ENCODE measurements around the gene SIX3. TPM values are rescaled to one million over a fixed set of nuclear protein-coding genes. Genes with fewer than 3 reads are reported as not detected.
A peak's percentile ranks its signal among the peaks of the same experiment; 100 is the strongest.

SIX3 gene
- total RNA-seq, 2 experiments from 2014 or later: not detected

GRCh38 chr2:44954889-44955592 lies 13.5 kb downstream of the SIX3 start:
- no peaks in the 10 kb centered on the region for H3K9me3 Mint-ChIP-seq
- peaks cover 21% of the 10 kb centered on the region for H3K4me1 Mint-ChIP-seq
- no peaks in the 10 kb centered on the region for H3K36me3 Mint-ChIP-seq
- H3K27me3 Mint-ChIP-seq: peaks cover 76% of the 10 kb centered on the region
- DNase-seq: no peak
- no peak overlapping the region for H3K27ac Mint-ChIP-seq
- peak overlapping the region; percentile 50 for H3K4me3 Mint-ChIP-seq

- Mint-ChIP-seq H3K27me3 (peaks cover 72% of the 10 kb centered on the region), H3K27ac (no peak overlapping the region), H3K9me3 (no peaks in the 10 kb centered on the region), H3K36me3 (no peaks in the 10 kb centered on the region), H3K4me3 (peak overlapping the region; percentile 50), H3K4me1 (peaks cover 20% of the 10 kb centered on the region)
- DNase-seq: peak; percentile 83
These were observed 14.3 kb downstream of the SIX3 start for GRCh38 chr2:44955593-44956392.

- Mint-ChIP-seq H3K4me1 (peaks cover 17% of the 10 kb centered on the region), H3K4me3 (no peak overlapping the region), H3K27ac (no peak overlapping the region), H3K9me3 (no peaks in the 10 kb centered on the region), H3K36me3 (no peaks in the 10 kb centered on the region), H3K27me3 (peaks cover 65% of the 10 kb centered on the region)
- DNase-seq: no peak
These were observed 15.3 kb downstream of the SIX3 start for GRCh38 chr2:44956843-44957242.

- Mint-ChIP-seq H3K27ac (no peak overlapping the region), H3K27me3 (peaks cover 64% of the 10 kb centered on the region), H3K4me3 (no peak overlapping the region), H3K36me3 (no peaks in the 10 kb centered on the region), H3K9me3 (no peaks in the 10 kb centered on the region), H3K4me1 (peaks cover 15% of the 10 kb centered on the region)
- DNase-seq: no peak
These were observed 16.3 kb downstream of the SIX3 start for GRCh38 chr2:44957656-44958327.

- Mint-ChIP-seq H3K4me1 (peaks cover 5% of the 10 kb centered on the region), H3K4me3 (no peak overlapping the region), H3K9me3 (no peaks in the 10 kb centered on the region), H3K27ac (no peak overlapping the region), H3K36me3 (no peaks in the 10 kb centered on the region), H3K27me3 (peaks cover 57% of the 10 kb centered on the region)
- DNase-seq: no peak
These were observed 18.4 kb downstream of the SIX3 start for GRCh38 chr2:44959855-44960254.

- Mint-ChIP-seq H3K27ac (no peak overlapping the region), H3K36me3 (no peaks in the 10 kb centered on the region), H3K27me3 (peaks cover 49% of the 10 kb centered on the region), H3K4me3 (no peak overlapping the region), H3K4me1 (peaks cover 3% of the 10 kb centered on the region), H3K9me3 (no peaks in the 10 kb centered on the region)
- DNase-seq: no peak
These were observed 19.4 kb downstream of the SIX3 start for GRCh38 chr2:44960871-44961270.

GRCh38 chr2:44962176-44962695 lies 20.7 kb downstream of the SIX3 start:
- no peak overlapping the region for H3K27ac Mint-ChIP-seq
- H3K36me3 Mint-ChIP-seq: no peaks in the 10 kb centered on the region
- H3K9me3 Mint-ChIP-seq: no peaks in the 10 kb centered on the region
- H3K27me3 Mint-ChIP-seq: peaks cover 46% of the 10 kb centered on the region
- H3K4me1 Mint-ChIP-seq: peaks cover 3% of the 10 kb centered on the region
- DNase-seq: no peak
- no peak overlapping the region for H3K4me3 Mint-ChIP-seq

- no peaks in the 10 kb centered on the region for H3K36me3 Mint-ChIP-seq
- H3K27me3 Mint-ChIP-seq: peaks cover 38% of the 10 kb centered on the region
- peaks cover 6% of the 10 kb centered on the region for H3K4me1 Mint-ChIP-seq
- H3K27ac Mint-ChIP-seq: no peak overlapping the region
- no peak overlapping the region for H3K4me3 Mint-ChIP-seq
- no peaks in the 10 kb centered on the region for H3K9me3 Mint-ChIP-seq
- no peak for DNase-seq
These were observed 23.3 kb downstream of the SIX3 start for GRCh38 chr2:44964752-44965236.

- H3K27me3 Mint-ChIP-seq: peaks cover 33% of the 10 kb centered on the region
- H3K9me3 Mint-ChIP-seq: no peaks in the 10 kb centered on the region
- H3K4me3 Mint-ChIP-seq: no peak overlapping the region
- no peak for DNase-seq
- no peaks in the 10 kb centered on the region for H3K36me3 Mint-ChIP-seq
- H3K27ac Mint-ChIP-seq: no peak overlapping the region
- H3K4me1 Mint-ChIP-seq: peaks cover 6% of the 10 kb centered on the region
These were observed 24.2 kb downstream of the SIX3 start for GRCh38 chr2:44965684-44966083.

GRCh38 chr2:44967056-44967455 lies 25.6 kb downstream of the SIX3 start:
- DNase-seq: no peak
- Mint-ChIP-seq H3K27me3 (peaks cover 29% of the 10 kb centered on the region), H3K9me3 (no peaks in the 10 kb centered on the region), H3K36me3 (no peaks in the 10 kb centered on the region), H3K27ac (no peak overlapping the region), H3K4me3 (no peak overlapping the region), H3K4me1 (peaks cover 6% of the 10 kb centered on the region)

GRCh38 chr2:44967727-44968432 lies 26.4 kb downstream of the SIX3 start:
- H3K4me1 Mint-ChIP-seq: peaks cover 6% of the 10 kb centered on the region

GRCh38 chr2:44969936-44970335 lies 28.4 kb downstream of the SIX3 start:
- H3K4me1 Mint-ChIP-seq: peaks cover 6% of the 10 kb centered on the region
- H3K27me3 Mint-ChIP-seq: peaks cover 10% of the 10 kb centered on the region
- H3K4me3 Mint-ChIP-seq: no peak overlapping the region
- no peaks in the 10 kb centered on the region for H3K9me3 Mint-ChIP-seq
- no peak overlapping the region for H3K27ac Mint-ChIP-seq
- no peaks in the 10 kb centered on the region for H3K36me3 Mint-ChIP-seq
- DNase-seq: no peak

More at GRCh38 chr2:44967727-44968432, 26.4 kb downstream of the SIX3 start:
- Mint-ChIP-seq H3K36me3 (no peaks in the 10 kb centered on the region), H3K9me3 (no peaks in the 10 kb centered on the region), H3K27me3 (peaks cover 23% of the 10 kb centered on the region), H3K27ac (no peak overlapping the region), H3K4me3 (no peak overlapping the region)
- DNase-seq: no peak

GRCh38 chr2:44970846-44971450 lies 29.4 kb downstream of the SIX3 start:
- peaks cover 3% of the 10 kb centered on the region for H3K4me1 Mint-ChIP-seq
- H3K27me3 Mint-ChIP-seq: peaks cover 10% of the 10 kb centered on the region
- no peak for DNase-seq
- no peaks in the 10 kb centered on the region for H3K36me3 Mint-ChIP-seq
- no peaks in the 10 kb centered on the region for H3K9me3 Mint-ChIP-seq
- H3K27ac Mint-ChIP-seq: no peak overlapping the region
- no peak overlapping the region for H3K4me3 Mint-ChIP-seq
